OCI-LY3 (cell line): ENCODE results near the gene SUPT3H.

Experiments used
- H2AFZ ChIP-seq: fragments of 200-600, 300-600 bp; shearing (Covaris generic); 2 replicates; pipeline ENCODE4 v1.6.0; 2014; ENCODE audit warnings: antibody characterized with exemption, low read depth, low read length
- H3K27ac ChIP-seq: fragments of 200-600, 300-600 bp; sonication (generic); 2 replicates; pipeline ENCODE4 v1.5.1; 2014; ENCODE audit warnings: mild to moderate bottlenecking, low read length, moderate library complexity, mixed read lengths
- H3K27me3 ChIP-seq: fragments of 200-600, 300-600 bp; sonication (generic); 2 replicates; pipeline ENCODE4 v1.6.1; 2014; ENCODE audit warnings: low read depth, low read length, mixed read lengths
- H3K36me3 ChIP-seq: fragments of 200-600, 300-600 bp; sonication (generic); replicated peaks from 2 replicates; pipeline ENCODE3; 2014; ENCODE audit warnings: low read depth, low read length, mixed read lengths
- H3K4me1 ChIP-seq: fragments of 300-600, 200-600 bp; sonication (generic); 2 replicates; pipeline ENCODE4 v1.6.1; 2014; ENCODE audit warnings: low read length, mixed read lengths
- H3K4me2 ChIP-seq: fragments of 200-600, 300-600 bp; sonication (generic); 2 replicates; pipeline ENCODE4 v1.6.1; 2014; ENCODE audit warnings: low read length, mixed read lengths
- H3K4me3 ChIP-seq: fragments of 300-600, 200-600 bp; sonication (generic); 2 replicates; pipeline ENCODE4 v1.5.1; 2014; ENCODE audit warnings: antibody characterized with exemption, mild to moderate bottlenecking, low read length, moderate library complexity
- H3K79me2 ChIP-seq: fragments of 300-600, 200-600 bp; shearing (Covaris generic); 2 replicates; pipeline ENCODE4 v1.6.1; 2014; ENCODE audit warnings: mild to moderate bottlenecking, low read length, mixed read lengths
- H3K9ac ChIP-seq: fragments of 300-600, 200-600 bp; shearing (Covaris generic); 2 replicates; pipeline ENCODE4 v1.6.0; 2014; ENCODE audit warnings: mild to moderate bottlenecking, low read length, moderate library complexity
- H3K9me3 ChIP-seq: fragments of 200-600, 300-600 bp; shearing (Covaris generic); 2 replicates; pipeline ENCODE4 v1.6.1; 2014; ENCODE audit warnings: low read length, mixed read lengths; ENCODE audit not compliant: insufficient read depth
- H4K20me1 ChIP-seq: fragments of 200-600, 300-600 bp; sonication (generic); 2 replicates; pipeline ENCODE4 v1.6.1; 2016; ENCODE audit warnings: low read length, mixed read lengths; ENCODE audit not compliant: insufficient read depth
- EZH2phosphoT487 ChIP-seq: fragments of 200-600 bp; shearing (Covaris generic); IDR thresholded peaks from 2 replicates; pipeline ENCODE4 v1.6.1; 2018; ENCODE audit warnings: antibody characterized with exemption, mixed run types, low read depth
- TF ChIP-seq, protein P1 (sequence below): fragments of 200-600, 300-600 bp; sonication (generic); IDR thresholded peaks from 2 replicates; pipeline ENCODE4 v1.5.1; 2014; ENCODE audit warnings: antibody characterized with exemption, low read length, low read depth

SUPT3H gene

GRCh38 chr6:44780161-44780560 is 597.6 kb downstream of the SUPT3H start:
- Histone ChIP-seq H4K20me1 (no peaks in the 10 kb centered on the region), H3K27me3 (no peaks in the 10 kb centered on the region), H3K4me1 (peaks cover 24% of the 10 kb centered on the region), H3K27ac (peak overlapping the region; percentile 48; the same call in 1 of the 2 replicates), H3K9ac (no peak overlapping the region), H3K4me3 (no peak overlapping the region), H3K36me3 (peaks cover 5% of the 10 kb centered on the region), H2AFZ (no peak overlapping the region), H3K4me2 (peak overlapping the region; percentile 47), H3K9me3 (peaks cover 4% of the 10 kb centered on the region; the same call in 1 of the 2 replicates), H3K79me2 (no peaks in the 10 kb centered on the region)
- TF ChIP-seq EZH2phosphoT487, result no peak
- TF ChIP-seq, protein P1, sequence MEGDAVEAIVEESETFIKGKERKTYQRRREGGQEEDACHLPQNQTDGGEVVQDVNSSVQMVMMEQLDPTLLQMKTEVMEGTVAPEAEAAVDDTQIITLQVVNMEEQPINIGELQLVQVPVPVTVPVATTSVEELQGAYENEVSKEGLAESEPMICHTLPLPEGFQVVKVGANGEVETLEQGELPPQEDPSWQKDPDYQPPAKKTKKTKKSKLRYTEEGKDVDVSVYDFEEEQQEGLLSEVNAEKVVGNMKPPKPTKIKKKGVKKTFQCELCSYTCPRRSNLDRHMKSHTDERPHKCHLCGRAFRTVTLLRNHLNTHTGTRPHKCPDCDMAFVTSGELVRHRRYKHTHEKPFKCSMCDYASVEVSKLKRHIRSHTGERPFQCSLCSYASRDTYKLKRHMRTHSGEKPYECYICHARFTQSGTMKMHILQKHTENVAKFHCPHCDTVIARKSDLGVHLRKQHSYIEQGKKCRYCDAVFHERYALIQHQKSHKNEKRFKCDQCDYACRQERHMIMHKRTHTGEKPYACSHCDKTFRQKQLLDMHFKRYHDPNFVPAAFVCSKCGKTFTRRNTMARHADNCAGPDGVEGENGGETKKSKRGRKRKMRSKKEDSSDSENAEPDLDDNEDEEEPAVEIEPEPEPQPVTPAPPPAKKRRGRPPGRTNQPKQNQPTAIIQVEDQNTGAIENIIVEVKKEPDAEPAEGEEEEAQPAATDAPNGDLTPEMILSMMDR, result no peak

- Histone ChIP-seq H3K27ac (peak overlapping the region; percentile 48), H3K4me2 (peak overlapping the region; percentile 47)
Measured at GRCh38 chr6:44779130-44779826, 598.5 kb downstream of the SUPT3H start.

More at GRCh38 chr6:44779130-44779826, 598.5 kb downstream of the SUPT3H start:
- no peaks in the 10 kb centered on the region for H4K20me1 ChIP-seq
- H3K27me3 ChIP-seq, result no peaks in the 10 kb centered on the region
- H3K79me2 ChIP-seq, result no peaks in the 10 kb centered on the region
- TF ChIP-seq, protein P1, result no peak
- TF ChIP-seq EZH2phosphoT487, result no peak
- peaks cover 1% of the 10 kb centered on the region for H3K36me3 ChIP-seq
- H3K4me3 ChIP-seq, result 0 out of 2 replicates have a peak overlapping the region, but pooled peaks have one; percentile 5
- peak overlapping the region; percentile 8; the same call in 1 of the 2 replicates for H3K9ac ChIP-seq
- peaks cover 2% of the 10 kb centered on the region; the same call in 1 of the 2 replicates for H3K9me3 ChIP-seq
- peak overlapping the region; percentile 30; the same call in 1 of the 2 replicates for H2AFZ ChIP-seq
- H3K4me1 ChIP-seq, result peaks cover 24% of the 10 kb centered on the region
